GM23338 (cell line): ENCODE data around the gene CYP3A5.

ENCODE experiments used
- CREB1 ChIP-seq: fragments of 250-450 bp; sonication (Bioruptor Pico); IDR thresholded peaks from 2 replicates; pipeline ENCODE4 v1.5.0; 2020; ENCODE audit warnings: low read depth, mild to moderate bottlenecking, moderate library complexity
- CTCF ChIP-seq, 2 experiments: fragments of 200-600 bp in 1 of 2; sonication (generic) in 1 of 2; conservative IDR thresholded peaks; 2 replicates each; pipeline versions ENCODE4 v1.5.1 to v1.6.1; 2016 to 2017; ENCODE audit warnings: antibody characterized with exemption in 2 of 2, low read depth in 2 of 2, mild to moderate bottlenecking in 2 of 2, moderate library complexity in 1 of 2
- EZH2 ChIP-seq: fragments of 200-600 bp; sonication (generic); IDR thresholded peaks from one replicate; pipeline ENCODE4 v1.8.0; 2017; ENCODE audit warnings: antibody characterized with exemption, mild to moderate bottlenecking, low read depth; ENCODE audit not compliant: unreplicated experiment
- EZH2phosphoT487 ChIP-seq: fragments of 200-600 bp; sonication (generic); IDR thresholded peaks from one replicate; pipeline ENCODE4 v1.8.1; 2018; ENCODE audit warnings: antibody characterized with exemption; ENCODE audit not compliant: unreplicated experiment
- JUNB ChIP-seq: IDR thresholded peaks from one replicate; pipeline ENCODE4 v1.6.1; 2016; ENCODE audit warnings: antibody characterized with exemption; ENCODE audit not compliant: unreplicated experiment
- NANOG ChIP-seq: IDR thresholded peaks from 2 replicates; pipeline ENCODE4 v1.6.1; 2016; ENCODE audit warnings: antibody characterized with exemption, borderline replicate concordance
- POLR2AphosphoS5 ChIP-seq: IDR thresholded peaks from 2 replicates; pipeline ENCODE4 v1.6.1; 2016; ENCODE audit warnings: antibody characterized with exemption, low read depth
- STAT1 ChIP-seq: IDR thresholded peaks from one replicate; pipeline ENCODE4 v1.6.1; 2016; ENCODE audit warnings: antibody characterized with exemption; ENCODE audit not compliant: unreplicated experiment
- ZNF114 ChIP-seq: fragments of 250-450 bp; sonication (Bioruptor Pico); IDR thresholded peaks from 2 replicates; pipeline ENCODE4 v1.5.0; 2020; ENCODE audit warnings: mild to moderate bottlenecking, moderate library complexity
- ZNF331 ChIP-seq: fragments of 250-450 bp; sonication (Bioruptor Pico); IDR thresholded peaks from 2 replicates; pipeline ENCODE4 v1.5.0; 2020; ENCODE audit warnings: low read depth, mild to moderate bottlenecking, moderate library complexity
- TF ChIP-seq, protein P1 (sequence below): IDR thresholded peaks from one replicate; pipeline ENCODE4 v1.6.1; 2018; ENCODE audit warnings: antibody characterized with exemption; ENCODE audit not compliant: unreplicated experiment
- TF ChIP-seq, protein P2 (sequence below): IDR thresholded peaks from 2 replicates; pipeline ENCODE4 v1.6.1; 2016; ENCODE audit warnings: antibody characterized with exemption
- TF ChIP-seq, protein P3 (sequence below): fragments of 250-450 bp; sonication (Bioruptor Pico); IDR thresholded peaks from 2 replicates; pipeline ENCODE4 v1.5.0; 2020; ENCODE audit warnings: mild to moderate bottlenecking, moderate library complexity

DNA sequence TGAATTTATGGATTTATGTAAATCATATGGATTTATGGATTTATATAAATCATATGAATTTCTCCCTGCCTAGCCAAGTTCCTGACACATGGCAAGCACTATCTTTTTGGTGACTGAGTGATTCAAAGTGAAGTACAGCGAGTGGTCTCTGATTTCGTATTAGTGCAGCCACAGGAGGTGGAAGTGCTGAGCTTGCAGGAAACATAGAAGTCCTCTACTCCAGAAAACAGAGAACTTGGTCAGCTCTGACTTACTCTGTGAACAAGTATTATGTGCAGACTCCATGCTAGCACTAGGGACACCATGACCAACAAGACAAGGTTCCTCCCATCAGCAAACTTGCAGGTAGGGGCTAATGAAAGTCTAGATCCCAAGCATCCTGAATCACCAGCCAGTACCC, 28.5 kb downstream of the CYP3A5 start:
- TF ChIP-seq CTCF (conservative IDR thresholded peaks at IDR 0.05; ENCODE audit: low read depth in 2 of 2), result no peak
- no peak for TF ChIP-seq POLR2AphosphoS5
- TF ChIP-seq EZH2, result no peak
- TF ChIP-seq, protein P1, sequence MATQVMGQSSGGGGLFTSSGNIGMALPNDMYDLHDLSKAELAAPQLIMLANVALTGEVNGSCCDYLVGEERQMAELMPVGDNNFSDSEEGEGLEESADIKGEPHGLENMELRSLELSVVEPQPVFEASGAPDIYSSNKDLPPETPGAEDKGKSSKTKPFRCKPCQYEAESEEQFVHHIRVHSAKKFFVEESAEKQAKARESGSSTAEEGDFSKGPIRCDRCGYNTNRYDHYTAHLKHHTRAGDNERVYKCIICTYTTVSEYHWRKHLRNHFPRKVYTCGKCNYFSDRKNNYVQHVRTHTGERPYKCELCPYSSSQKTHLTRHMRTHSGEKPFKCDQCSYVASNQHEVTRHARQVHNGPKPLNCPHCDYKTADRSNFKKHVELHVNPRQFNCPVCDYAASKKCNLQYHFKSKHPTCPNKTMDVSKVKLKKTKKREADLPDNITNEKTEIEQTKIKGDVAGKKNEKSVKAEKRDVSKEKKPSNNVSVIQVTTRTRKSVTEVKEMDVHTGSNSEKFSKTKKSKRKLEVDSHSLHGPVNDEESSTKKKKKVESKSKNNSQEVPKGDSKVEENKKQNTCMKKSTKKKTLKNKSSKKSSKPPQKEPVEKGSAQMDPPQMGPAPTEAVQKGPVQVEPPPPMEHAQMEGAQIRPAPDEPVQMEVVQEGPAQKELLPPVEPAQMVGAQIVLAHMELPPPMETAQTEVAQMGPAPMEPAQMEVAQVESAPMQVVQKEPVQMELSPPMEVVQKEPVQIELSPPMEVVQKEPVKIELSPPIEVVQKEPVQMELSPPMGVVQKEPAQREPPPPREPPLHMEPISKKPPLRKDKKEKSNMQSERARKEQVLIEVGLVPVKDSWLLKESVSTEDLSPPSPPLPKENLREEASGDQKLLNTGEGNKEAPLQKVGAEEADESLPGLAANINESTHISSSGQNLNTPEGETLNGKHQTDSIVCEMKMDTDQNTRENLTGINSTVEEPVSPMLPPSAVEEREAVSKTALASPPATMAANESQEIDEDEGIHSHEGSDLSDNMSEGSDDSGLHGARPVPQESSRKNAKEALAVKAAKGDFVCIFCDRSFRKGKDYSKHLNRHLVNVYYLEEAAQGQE, result no peak
- TF ChIP-seq JUNB, result no peak
- no peak for TF ChIP-seq CREB1 (CRISPR knock-in tag)
- TF ChIP-seq ZNF331 (CRISPR knock-in tag), result no peak
- TF ChIP-seq ZNF114 (CRISPR knock-in tag), result no peak
- TF ChIP-seq, protein P2, sequence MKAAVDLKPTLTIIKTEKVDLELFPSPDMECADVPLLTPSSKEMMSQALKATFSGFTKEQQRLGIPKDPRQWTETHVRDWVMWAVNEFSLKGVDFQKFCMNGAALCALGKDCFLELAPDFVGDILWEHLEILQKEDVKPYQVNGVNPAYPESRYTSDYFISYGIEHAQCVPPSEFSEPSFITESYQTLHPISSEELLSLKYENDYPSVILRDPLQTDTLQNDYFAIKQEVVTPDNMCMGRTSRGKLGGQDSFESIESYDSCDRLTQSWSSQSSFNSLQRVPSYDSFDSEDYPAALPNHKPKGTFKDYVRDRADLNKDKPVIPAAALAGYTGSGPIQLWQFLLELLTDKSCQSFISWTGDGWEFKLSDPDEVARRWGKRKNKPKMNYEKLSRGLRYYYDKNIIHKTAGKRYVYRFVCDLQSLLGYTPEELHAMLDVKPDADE, result no peak
- TF ChIP-seq, protein P3, sequence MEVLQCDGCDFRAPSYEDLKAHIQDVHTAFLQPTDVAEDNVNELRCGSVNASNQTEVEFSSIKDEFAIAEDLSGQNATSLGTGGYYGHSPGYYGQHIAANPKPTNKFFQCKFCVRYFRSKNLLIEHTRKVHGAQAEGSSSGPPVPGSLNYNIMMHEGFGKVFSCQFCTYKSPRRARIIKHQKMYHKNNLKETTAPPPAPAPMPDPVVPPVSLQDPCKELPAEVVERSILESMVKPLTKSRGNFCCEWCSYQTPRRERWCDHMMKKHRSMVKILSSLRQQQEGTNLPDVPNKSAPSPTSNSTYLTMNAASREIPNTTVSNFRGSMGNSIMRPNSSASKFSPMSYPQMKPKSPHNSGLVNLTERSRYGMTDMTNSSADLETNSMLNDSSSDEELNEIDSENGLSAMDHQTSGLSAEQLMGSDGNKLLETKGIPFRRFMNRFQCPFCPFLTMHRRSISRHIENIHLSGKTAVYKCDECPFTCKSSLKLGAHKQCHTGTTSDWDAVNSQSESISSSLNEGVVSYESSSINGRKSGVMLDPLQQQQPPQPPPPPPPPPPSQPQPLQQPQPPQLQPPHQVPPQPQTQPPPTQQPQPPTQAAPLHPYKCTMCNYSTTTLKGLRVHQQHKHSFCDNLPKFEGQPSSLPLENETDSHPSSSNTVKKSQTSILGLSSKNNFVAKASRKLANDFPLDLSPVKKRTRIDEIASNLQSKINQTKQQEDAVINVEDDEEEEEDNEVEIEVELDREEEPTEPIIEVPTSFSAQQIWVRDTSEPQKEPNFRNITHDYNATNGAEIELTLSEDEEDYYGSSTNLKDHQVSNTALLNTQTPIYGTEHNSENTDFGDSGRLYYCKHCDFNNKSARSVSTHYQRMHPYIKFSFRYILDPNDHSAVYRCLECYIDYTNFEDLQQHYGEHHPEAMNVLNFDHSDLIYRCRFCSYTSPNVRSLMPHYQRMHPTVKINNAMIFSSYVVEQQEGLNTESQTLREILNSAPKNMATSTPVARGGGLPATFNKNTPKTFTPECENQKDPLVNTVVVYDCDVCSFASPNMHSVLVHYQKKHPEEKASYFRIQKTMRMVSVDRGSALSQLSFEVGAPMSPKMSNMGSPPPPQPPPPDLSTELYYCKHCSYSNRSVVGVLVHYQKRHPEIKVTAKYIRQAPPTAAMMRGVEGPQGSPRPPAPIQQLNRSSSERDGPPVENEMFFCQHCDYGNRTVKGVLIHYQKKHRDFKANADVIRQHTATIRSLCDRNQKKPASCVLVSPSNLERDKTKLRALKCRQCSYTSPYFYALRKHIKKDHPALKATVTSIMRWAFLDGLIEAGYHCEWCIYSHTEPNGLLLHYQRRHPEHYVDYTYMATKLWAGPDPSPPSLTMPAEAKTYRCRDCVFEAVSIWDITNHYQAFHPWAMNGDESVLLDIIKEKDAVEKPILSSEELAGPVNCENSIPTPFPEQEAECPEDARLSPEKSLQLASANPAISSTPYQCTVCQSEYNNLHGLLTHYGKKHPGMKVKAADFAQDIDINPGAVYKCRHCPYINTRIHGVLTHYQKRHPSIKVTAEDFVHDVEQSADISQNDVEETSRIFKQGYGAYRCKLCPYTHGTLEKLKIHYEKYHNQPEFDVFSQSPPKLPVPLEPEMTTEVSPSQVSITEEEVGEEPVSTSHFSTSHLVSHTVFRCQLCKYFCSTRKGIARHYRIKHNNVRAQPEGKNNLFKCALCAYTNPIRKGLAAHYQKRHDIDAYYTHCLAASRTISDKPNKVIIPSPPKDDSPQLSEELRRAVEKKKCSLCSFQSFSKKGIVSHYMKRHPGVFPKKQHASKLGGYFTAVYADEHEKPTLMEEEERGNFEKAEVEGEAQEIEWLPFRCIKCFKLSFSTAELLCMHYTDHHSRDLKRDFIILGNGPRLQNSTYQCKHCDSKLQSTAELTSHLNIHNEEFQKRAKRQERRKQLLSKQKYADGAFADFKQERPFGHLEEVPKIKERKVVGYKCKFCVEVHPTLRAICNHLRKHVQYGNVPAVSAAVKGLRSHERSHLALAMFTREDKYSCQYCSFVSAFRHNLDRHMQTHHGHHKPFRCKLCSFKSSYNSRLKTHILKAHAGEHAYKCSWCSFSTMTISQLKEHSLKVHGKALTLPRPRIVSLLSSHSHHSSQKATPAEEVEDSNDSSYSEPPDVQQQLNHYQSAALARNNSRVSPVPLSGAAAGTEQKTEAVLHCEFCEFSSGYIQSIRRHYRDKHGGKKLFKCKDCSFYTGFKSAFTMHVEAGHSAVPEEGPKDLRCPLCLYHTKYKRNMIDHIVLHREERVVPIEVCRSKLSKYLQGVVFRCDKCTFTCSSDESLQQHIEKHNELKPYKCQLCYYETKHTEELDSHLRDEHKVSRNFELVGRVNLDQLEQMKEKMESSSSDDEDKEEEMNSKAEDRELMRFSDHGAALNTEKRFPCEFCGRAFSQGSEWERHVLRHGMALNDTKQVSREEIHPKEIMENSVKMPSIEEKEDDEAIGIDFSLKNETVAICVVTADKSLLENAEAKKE (CRISPR knock-in tag), result no peak
- TF ChIP-seq EZH2phosphoT487, result no peak
- no peak for TF ChIP-seq NANOG
- no peak for TF ChIP-seq STAT1
